ENCODE measurements around the gene ORAI2.

Gene ORAI2

DNA sequence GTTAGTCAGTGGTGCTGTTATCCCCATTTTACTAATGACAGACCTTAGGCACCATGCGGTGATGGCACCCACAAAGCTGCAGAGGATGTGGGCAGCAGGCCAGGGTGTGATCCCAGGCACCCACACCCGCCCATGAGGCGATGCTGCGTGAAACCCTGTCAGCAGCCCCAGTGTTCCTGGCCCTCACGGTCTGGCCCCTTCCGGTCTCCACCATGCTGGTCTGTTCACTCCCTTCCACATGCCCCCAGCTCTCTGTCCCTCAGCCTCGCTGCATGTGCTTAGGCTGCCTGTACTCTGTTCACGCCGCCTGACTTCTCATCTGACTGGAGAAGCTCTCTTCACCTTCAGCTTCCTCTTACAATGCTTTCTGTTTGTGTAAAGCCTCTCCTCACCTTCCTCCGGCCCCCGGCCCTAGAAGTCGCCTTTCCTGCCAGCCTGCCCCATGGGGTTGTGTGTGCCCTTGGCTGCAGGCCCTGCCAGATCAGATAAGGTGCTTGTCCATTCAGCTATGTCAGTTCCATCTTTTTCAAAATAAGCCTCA lies 17.6 kb upstream of the ORAI2 start:
- DNase-seq: peak; percentile 49

DNA sequence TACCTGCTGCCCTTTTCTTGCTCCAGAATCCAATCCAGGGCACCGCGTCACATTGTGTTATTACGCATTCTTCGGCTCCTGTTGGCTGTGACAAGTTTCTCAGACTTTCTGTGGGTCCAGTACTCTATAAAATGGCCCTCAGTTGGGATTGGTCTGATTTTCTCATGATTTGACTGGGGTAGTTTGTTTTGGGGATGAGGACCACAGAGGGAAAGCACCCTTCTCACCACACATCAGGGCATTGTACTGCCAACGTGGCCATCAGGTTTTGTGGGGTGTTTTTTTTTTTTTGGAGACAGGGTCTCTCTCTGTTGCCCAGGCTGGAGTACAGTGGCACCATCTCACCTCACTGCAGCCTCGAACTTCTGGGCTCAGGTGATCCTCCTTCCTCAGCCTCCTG lies 17.0 kb upstream of the ORAI2 start:
- DNase-seq: no peak

DNA sequence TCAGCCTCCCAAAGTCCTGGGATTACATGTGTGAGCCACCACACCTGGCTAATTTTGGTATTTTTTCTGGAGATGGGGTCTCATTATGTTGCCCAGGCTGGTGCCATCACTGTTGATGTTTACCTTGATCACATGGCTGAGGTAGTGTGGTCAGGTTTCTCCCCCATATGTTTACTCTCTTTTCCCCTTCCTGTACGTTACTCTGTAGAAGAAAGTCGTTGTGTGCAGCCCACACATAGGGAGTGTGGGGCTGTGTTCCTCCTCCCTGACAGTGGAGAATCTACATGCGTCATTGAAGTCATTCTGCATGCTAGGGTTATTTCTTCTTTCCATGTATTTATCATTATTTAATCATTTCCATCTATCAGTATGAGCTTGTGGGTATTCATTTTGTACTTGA lies 16.3 kb upstream of the ORAI2 start:
- no peak for DNase-seq

DNA sequence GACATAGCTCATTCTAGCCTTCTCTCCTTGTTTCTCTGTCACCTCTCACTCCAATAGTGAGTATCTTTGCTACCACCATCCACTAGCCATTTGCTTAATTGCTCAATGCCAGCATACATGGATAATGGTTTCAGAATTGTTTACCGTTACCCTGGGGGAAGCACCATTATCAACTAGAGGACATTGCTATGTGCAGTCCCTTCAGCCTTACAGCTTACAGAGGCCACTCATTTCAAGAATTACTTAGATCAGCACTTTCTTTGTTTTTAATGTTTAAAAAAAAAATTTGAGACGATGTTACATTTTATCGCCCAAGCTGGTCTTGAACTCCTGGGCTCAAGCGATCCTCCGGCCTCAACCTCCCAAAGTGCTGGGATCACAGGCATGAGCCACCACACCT lies 14.8 kb upstream of the ORAI2 start:
- DNase-seq: no peak

DNA sequence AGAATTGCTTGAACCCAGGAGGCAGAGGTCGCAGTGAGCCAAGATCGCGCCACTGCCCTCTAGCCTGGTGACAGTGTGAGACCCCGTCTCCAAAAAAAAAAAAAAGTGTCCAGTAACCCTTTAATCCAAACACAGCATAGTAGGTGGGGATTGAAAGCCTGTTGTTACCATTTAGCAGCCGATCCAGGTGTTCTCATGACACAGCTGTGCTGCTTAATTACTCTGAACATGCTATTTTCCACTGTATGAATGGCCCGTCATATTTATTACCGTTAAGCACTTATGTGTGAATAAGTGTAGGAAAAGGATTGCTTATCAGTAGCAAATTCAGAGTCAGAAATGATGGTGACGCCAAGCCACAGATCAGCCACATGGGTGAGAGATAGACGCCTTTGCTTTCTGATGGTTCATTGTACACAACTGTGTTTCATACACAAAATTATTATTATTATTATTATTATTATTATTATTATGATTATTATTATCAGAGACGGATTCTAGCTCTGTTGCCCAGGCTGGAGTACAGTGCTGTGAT lies 11.6 kb upstream of the ORAI2 start:
- no peak for DNase-seq

DNA sequence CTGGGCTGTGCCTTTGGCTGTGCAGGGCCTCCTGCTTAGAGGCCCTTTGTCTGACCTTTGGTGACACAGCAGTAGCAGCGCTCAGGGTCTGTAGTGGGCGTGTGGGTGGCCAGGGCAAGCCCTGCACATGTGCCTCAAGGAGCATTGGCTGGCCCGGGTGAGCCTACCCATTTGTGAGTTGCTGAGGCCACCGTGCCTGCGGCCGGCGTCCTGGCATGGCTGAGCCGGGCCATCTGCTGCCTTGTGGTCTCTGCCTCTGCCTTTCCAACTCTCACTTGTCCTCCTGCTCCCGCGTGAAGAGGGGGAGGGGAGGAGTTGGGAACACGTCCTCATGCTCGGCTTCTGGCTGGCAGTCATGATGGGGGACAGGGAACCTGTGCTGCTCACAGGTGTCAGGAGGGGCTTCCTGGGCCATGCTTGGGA lies 9.2 kb upstream of the ORAI2 start:
- DNase-seq: no peak

DNA sequence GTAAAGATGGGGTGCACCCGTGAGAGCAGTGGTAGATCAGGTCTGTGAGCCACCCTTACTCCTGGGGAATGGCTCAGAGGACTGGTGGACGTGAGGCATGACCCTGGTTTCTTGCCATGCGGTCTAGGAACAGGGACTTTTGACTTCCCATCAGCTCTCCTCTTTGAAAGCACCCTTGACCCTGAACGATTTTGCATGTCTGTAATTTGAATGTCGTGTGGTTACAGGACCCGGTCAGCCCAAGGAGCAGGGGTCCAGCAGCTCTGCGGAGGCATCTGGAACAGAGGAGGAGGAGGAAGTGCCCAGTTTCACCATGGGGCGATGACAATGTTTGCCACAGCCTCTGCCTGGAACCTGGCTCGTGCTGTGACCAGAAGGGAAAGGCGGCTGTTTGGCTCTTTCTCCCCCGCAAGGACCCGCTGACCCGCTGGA lies 8.6 kb upstream of the ORAI2 start:
- DNase-seq: no peak

DNA sequence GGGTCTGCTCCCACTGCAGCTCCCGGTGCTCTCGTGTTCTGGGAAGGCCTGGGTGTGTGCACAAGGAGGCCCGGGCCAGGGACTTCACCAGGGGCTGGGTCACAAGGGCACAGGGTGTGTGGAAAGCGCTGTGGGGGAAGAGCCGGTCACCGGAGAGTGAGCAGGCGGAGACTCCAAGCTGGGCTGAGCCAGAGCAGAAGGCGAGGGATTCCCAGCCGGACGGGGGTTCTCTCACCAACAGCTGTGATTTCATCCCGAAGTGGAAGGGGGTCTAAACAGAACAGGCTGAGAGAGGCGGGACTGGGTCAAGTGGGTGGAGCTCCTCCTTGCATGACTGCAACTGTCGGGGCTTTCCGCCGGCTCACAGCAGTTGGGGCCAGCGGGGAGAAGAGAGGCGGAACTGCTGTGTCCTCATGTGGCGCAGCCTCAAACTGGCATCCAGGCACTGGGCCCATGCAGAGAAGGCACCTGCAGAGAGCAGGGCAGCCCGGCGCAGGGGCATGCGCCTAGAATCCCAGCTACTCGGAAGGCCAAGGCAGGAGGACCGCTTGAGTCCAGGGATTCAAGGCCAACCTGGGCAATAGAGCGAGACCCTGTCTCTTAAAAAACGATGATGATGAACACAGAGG lies 7.6 kb upstream of the ORAI2 start:
- peak; percentile 85 for DNase-seq

DNA sequence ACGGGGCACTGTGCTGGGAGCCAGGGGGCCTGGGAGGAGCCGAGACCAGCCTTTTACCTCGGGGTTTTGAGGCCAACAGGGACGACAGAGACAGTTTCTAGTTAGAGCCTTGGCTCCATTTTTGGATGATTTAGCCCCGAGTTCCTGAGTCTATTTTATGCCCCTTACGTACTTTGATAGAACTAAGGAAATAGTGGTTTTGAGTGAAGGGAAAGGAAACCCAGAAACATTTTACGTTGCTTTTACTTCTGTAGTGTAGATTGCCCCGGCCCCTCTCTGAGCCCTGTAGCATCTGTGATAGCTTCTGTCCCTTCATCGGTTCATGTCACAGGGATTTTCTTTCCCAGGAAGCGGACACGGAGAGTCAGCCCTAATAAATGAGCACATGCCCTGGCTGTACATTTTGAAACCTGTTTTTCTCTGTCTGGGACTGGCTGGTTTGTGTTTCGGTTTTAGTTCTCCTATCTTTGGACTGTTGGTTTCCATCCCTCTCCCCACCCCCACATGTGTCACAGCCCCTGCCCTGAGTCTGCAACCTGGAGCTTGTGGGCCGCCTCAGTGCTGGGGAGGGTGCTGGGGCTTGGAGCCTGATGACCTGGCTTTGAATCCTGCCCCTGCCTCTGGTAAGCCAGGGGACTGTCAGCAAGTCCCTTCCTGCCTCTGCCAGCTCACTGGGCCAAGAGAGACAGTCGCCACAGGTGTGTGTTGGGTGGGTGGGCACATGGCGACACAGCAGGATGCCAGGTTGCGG lies 6.9 kb upstream of the ORAI2 start:
- peak; percentile 76 for DNase-seq

DNA sequence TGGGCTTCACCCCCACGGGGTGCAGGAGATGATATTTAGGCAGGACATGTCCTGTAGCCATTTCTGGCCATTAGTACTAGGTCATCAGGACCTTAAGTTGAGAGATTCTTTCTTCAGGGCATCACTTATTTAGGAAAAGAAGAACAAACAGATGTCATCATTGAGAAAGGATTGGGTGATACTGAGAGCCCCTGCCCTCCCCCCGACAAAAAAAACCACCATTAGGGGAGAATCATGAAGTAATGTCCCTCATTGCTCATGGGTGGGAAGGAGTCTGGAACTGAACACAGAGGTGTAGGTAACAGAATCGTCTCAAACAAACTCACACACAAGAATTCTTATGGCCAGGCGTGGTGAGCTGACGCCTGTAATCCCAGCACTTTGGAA lies 6.4 kb upstream of the ORAI2 start:
- DNase-seq: no peak

DNA sequence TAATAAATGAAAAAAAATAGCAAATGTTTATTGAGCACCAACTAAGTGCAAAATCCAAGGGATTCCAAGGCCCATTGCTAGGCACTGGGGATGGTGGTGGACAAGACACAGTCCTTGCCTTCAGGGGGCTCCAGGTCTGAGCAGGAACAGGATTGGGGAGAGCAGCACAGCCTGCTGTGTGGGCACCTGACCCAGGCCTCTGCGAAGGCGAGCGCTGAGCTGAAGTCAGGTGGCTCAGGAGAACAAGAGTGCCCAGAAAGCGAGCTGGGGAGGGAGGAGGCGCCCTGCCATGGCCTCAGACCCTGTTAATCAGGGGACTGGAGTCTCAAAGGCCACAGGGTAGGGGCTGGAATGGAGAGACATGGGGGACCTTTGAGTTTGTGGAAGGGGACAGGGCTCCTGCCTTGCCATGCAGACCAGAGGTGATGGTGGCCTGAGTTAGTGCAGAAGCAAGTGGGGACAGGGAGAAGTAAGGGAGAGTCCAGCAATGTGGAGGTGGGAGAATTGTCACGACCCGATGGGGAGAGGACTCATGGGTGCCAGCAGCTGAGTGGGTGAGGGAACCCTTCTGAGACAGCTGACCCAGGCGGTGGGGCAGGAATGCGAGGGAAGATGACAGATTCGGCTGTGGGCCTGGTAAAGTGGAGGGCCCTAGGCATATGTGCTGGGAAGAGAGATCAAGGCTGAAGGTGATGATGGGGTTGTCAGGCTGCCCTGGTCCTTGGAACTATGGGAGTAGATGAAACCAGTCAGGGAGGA lies 4.1 kb upstream of the ORAI2 start:
- DNase-seq: no peak

DNA sequence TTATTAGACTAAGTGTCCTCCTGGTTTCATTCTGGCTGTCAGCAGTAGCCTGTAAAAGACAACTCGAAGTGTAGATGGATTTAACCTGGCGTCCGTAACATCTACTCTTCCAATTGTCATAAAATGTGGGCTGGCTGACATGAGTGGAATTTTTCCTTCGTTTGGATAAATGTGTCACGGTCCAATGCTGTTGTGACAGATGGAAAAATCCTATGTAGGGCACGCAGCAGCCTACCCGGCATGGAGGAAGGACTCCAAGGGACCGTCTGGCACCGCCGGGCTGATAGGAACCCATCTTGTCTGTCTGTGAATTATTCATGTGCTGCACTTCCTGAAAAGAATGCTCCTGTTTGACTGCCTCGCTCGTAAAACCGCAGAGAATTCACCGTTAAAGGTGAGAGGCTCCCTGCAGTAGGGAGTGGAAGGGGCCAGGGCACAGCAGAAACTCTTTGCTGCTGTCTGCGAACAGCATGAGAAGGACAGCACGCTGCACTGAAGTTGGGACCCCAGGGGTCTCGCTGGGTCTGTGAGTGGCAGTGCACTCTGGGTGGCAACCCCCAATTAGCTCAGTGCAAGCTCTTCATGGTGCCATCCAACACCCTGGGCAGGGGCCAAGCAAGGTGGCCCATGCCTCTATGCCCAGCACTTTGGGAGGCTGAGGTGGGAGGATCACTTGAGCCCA lies 1.6 kb upstream of the ORAI2 start:
- peak; percentile 39 for DNase-seq

DNA sequence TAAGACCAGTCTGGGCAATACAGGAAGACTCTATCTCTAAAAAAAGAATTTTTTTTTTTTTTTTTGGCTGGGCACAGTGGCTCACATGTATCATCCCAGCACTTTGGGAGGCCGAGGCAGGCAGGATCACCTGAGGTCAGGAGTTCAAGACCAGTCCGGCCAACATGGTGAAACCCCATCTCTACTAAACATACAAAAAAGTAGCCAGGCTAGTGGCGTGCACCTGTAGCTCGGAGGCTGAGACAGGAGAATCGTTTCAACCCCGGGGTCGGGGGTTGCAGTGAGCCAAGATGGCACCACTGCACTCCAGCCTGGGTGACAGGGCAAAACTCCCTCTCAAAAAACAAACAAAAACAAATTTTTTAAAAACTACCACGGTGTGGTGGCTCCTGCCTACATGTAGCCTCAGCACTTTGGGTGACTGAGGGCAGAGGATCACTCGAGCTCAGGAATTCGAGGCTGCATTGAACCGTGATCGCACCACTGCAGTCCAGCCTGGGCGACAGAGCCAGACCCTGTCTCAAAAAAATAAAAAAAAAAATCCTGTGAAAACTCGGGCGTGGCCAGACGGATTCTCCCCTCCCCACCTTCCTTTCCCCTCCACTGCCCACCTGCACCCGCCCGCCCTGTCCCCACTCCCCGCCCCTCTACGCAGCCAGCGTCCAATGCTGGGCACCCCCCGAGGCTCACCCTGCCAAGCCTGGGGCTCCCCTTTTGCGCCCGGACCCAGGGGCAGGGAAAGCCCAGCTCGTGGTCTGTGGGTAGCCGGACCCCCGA lies 745 bp upstream of the ORAI2 start:
- no peak for DNase-seq

DNA sequence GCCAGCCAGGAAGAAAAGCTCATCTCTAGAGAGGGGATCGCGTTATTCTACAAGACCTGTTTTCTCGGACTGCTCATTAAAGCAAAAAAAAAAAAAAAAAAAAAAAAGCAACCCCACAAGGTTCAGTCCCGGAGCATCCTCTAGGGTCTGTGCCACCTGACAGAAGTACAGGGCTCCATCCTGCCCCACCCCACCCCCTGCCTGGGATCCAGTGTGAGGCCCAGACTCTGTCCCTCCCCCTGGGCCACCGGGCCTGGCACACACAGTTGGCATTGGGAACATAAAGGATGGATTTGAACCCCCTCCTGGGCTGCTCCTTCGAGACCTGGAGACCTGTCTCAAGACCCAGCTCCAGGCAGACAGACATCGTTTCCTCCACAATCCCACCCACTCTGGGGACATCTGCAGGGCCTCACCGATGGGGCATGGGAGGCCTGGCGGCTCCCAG lies 688 bp downstream of the ORAI2 start:
- no peak for DNase-seq

DNA sequence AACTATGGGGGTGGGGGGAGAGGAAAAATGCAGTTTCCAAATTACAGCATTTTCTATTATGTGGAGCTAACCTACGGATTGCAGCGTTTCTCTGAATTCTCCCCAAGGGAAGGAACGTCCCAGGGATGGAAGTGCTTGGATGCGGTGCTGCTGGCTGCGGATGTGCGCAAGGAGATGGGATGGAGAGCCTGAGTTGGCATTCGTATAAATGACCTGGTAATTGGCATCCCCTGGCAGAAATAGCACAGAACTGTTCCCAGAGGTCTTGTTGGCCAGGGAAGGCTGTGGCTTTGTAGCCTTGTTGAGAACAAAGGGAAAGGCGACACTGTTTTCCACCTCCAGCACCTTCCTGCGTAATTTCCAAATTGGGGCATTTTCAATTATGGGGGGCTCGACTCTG lies 2.7 kb downstream of the ORAI2 start:
- DNase-seq: no peak

DNA sequence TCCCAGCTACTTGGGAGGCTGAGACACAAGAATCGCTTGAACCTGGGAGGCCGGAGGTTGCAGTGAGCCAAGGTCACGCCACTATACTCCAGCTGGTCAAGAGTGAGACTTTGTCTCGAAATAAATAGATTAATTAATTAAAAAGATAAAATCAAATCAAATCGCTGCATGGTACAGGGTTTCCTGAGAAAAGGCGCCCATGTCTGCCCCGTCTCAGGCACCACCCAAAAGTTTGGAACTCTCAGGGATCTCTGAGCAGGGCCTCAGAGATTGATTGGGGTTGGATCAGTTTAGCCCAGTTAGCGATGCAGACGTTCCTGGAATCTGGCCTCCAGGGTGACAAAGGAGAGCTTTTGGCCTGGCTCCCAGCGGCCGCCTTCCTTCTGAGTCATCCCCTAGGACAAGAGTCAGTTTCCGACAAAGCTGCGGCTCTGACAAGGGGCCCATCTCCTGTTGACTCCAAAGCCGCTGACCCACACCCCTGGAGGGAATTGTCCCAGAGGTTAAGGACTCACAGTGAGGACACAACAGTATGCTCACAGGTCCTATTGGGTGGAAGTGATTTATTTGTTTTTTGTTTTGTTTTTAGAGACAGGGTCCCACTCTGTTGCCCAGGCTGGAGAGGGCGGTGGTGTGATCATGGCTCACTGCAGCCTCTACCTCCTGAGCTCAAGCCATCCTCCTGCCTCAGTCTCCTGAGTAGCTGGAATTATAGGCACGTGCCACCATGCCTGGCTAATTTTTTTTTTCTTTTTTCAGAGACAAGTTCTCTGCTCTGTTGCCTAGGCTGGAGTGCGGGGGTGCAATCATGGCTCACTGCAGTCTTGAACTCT lies 6.8 kb downstream of the ORAI2 start:
- no peak for DNase-seq

DNA sequence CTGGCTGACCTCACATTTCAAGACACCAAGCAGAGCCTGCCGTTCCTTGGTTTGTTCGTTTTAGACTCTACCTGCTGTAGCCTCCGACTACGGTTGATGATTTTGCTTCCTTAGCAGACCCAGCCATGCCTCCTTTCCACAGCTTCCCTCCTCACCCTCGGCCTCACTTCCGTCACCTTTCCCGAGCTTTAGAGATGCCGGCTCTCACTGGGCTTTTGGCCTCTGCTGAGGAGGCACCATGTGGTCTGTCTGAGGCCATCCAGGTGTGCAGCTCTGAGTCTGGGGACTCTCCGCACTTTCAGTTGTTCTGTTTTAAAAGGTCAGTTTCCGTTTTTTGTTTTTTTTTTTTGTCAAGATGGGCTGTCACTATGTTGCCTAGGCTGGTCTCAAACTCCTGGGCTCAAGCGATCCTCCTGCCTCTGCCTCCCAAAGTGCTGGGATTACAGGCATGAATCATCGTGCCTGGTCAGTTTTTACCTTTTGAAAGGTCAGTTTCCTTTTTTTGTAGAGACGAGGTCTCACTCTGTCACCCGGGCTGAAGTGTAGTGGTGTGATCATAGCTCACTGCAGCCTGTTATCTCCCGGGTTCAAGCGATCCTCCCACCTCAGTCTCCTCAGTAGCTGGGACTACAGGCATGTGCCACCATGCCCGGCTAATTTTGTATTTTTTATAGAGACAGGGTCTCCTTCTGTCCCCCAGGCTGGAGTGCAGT lies 11.7 kb downstream of the ORAI2 start:
- DNase-seq: no peak

DNA sequence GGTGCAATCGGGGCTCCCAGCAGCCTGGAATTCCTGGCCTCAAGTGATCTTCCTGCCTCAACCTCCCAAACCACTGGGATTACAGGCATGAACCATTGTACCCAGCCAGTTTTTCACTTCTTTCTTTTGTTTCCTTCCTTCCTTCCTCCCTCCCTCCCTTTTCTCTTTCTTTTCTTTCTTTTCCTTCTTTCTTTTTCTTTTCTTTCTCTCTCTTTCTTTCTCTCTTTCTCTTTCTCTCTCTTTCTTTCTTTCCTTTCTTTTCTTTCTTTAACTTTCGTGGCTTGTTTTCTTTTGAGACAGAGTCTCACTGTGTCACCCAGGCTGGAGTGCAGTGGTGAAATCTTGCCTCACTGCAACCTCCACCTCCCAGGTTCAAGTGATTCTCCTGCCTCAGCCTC lies 12.3 kb downstream of the ORAI2 start:
- DNase-seq: no peak

DNA sequence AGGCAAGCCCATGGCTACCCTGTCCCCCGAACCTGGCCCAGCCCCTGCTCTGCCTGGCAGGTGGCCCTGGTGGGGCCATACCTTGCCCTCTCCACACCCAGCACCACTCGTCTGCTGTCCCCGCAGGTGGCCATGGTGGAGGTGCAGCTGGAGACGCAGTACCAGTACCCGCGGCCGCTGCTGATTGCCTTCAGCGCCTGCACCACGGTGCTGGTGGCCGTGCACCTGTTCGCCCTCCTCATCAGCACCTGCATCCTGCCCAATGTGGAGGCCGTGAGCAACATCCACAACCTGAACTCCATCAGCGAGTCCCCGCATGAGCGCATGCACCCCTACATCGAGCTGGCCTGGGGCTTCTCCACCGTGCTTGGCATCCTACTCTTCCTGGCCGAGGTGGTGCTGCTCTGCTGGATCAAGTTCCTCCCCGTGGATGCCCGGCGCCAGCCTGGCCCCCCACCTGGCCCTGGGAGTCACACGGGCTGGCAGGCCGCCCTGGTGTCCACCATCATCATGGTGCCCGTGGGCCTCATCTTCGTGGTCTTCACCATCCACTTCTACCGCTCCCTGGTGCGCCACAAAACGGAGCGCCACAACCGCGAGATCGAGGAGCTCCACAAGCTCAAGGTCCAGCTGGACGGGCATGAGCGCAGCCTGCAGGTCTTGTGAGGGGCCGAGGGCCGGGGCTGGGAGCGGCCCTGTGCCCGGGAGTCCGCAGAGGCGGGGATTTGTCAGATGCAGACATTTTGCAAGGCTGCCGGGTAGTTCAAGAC lies 13.2 kb downstream of the ORAI2 start:
- no peak for DNase-seq

DNA sequence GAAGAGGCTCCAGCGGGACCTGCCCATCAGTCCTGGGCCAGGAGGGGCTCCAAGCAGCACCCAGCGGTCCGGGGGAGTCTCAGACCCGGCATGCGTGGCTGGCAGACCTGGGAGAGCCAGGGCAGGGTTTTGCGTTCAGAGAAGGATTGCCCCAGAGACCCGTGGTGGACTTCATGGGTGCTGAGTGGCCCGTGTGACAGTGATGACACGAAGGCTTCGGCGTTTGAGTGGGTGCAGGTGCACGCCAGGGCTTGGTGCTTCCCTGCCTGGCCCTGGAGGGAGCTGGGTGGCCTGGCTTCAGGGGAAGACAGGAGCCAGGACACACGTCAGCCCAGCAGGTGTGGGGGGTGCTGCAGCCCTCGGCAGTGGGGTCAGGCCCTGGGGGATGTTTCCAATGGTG lies 13.9 kb downstream of the ORAI2 start:
- DNase-seq: no peak
